T-cell (primary cell): ENCODE data around the gene FSTL4. TPM values are rescaled to one million over a fixed set of nuclear protein-coding genes. Genes with fewer than 3 reads are reported as not detected.

Experiments
- ATAC-seq, 4 experiments: fragments of 200-7000 bp in 3 of 4; fragments of 150-1000 bp in 1 of 4; cut with Tn5 transposase; replicated peaks in 1 of 4; 1 replicate in 3 of 4; 2 replicates in 1 of 4; pipeline ENCODE4 v1.10.0; 2021; ENCODE audit warnings: moderate library complexity in 3 of 4, mild to moderate bottlenecking in 2 of 4, moderate number of reproducible peaks in 1 of 4
- CTCF ChIA-PET, 2 donors: fragments of 300-600 bp; sonication (Branson Sonifier 250); formaldehyde crosslinking; loops; one replicate each; lab custom pipeline; 2022; ENCODE audit warnings: antibody characterized with exemption in 2 of 2; lab: Charles Lee
- POLR2A ChIA-PET, 2 donors: fragments of 300-600 bp; sonication (Branson Sonifier 250); formaldehyde crosslinking; loops; one replicate each; lab custom pipeline; 2022; ENCODE audit warnings: antibody characterized with exemption in 2 of 2; lab: Charles Lee
- DNase-seq, 35 experiments: peaks; one replicate each; pipeline versions ENCODE4 v3.0.0 to v3.0.0-alpha.2; 2013 to 2023
- H3K27ac ChIP-seq: one replicate; pipeline ENCODE4 v1.5.1; 2013; ENCODE audit warnings: low read length
- H3K27me3 ChIP-seq, 2 experiments: replicated peaks in 1 of 2; 1 replicate in 1 of 2; 2 replicates in 1 of 2; pipeline versions ENCODE4 v1.6.1 to v1.7.0; 2013; ENCODE audit warnings: low read length in 1 of 2, mixed read lengths in 1 of 2; ENCODE audit not compliant: control insufficient read depth in 2 of 2, insufficient read depth in 2 of 2; ENCODE audit errors: extremely low read depth in 1 of 2
- H3K36me3 ChIP-seq, 2 donors: 1 replicate in 1 of 2; 2 replicates in 1 of 2; pipeline versions ENCODE4 v1.6.1 to v1.7.0; 2013; ENCODE audit warnings: low read length in 1 of 2; ENCODE audit not compliant: control insufficient read depth in 2 of 2, insufficient read depth in 1 of 2; ENCODE audit errors: extremely low read depth in 1 of 2
- H3K4me1 ChIP-seq, 2 experiments: 1 replicate in 1 of 2; 2 replicates in 1 of 2; pipeline versions ENCODE4 v1.6.1 to v1.7.0; 2013; ENCODE audit warnings: low read length in 2 of 2, mixed read lengths in 1 of 2; ENCODE audit not compliant: insufficient read depth in 2 of 2, control insufficient read depth in 1 of 2; ENCODE audit errors: extremely low read depth in 1 of 2
- H3K4me3 ChIP-seq, 2 donors: 1 replicate in 1 of 2; 2 replicates in 1 of 2; pipeline versions ENCODE4 v1.5.1 to v1.7.0; 2013; ENCODE audit warnings: mild to moderate bottlenecking in 2 of 2, low read length in 1 of 2, moderate library complexity in 1 of 2; ENCODE audit not compliant: control insufficient read depth in 1 of 2; ENCODE audit errors: extremely low read depth in 1 of 2
- H3K9me3 ChIP-seq: 2 replicates; pipeline ENCODE4 v1.7.0; 2013
- H3K27ac Mint-ChIP-seq, 2 donors: one replicate each; pipeline ENCODE4 v1.8.0; 2020 to 2021; ENCODE audit warnings: mild to moderate bottlenecking in 2 of 2, mixed read lengths in 2 of 2
- H3K27me3 Mint-ChIP-seq, 2 donors: one replicate each; pipeline ENCODE4 v1.8.0; 2021 to 2022; ENCODE audit warnings: mixed read lengths in 2 of 2
- H3K36me3 Mint-ChIP-seq: one replicate; pipeline ENCODE4 v1.8.0; 2021; ENCODE audit warnings: mixed read lengths
- H3K4me1 Mint-ChIP-seq, 3 donors: one replicate each; pipeline ENCODE4 v1.8.0; 2020 to 2022; ENCODE audit warnings: mixed read lengths in 3 of 3, mild to moderate bottlenecking in 1 of 3
- H3K4me3 Mint-ChIP-seq, 3 donors: one replicate each; pipeline ENCODE4 v1.8.0; 2020 to 2022; ENCODE audit warnings: mild to moderate bottlenecking in 3 of 3, mixed read lengths in 3 of 3, moderate library complexity in 3 of 3
- H3K9me3 Mint-ChIP-seq, 3 donors: one replicate each; pipeline ENCODE4 v1.8.0; 2020 to 2022; ENCODE audit warnings: mixed read lengths in 3 of 3
- WGBS: methylation state at CpG from one replicate; pipeline ENCODE4 v1.1.5; 2013; ENCODE audit warnings: missing lambda C conversion rate; ENCODE audit not compliant: insufficient coverage; 5-methylcytosine and 5-hydroxymethylcytosine counted together
- total RNA-seq, 35 experiments: library from RNA in 6 of 35; stranded (reverse) in 6 of 35; fragments of 120-200 nt in 1 of 35; gene quantifications; one replicate each; pipeline versions ENCODE4 v1.2.1 to v1.2.4 and lab custom pipeline; 2013 to 2026

The FSTL4 gene
- total RNA-seq, 5 donors from 2014 or later (not counting 1 experiment from before 2014, with no cell fraction given) = 1.6 TPM; not detected in 3

GRCh38 chr5:133373121-133373870 lies 239.0 kb downstream of the FSTL4 start:
- POLR2A ChIA-PET = no interaction called here
- Histone ChIP-seq H3K27ac (no peak overlapping the region), H3K4me3 (no peak overlapping the region), H3K9me3 (no peaks in the 10 kb centered on the region), H3K27me3 (peaks cover 0 to 33% of the 10 kb centered on the region in 2 experiments), H3K4me1 (no peaks in the 10 kb centered on the region), H3K36me3 (no peaks in the 10 kb centered on the region)
- H3K36me3 Mint-ChIP-seq = no peaks in the 10 kb centered on the region
- H3K9me3 Mint-ChIP-seq = peaks cover 12 to 26% (median 21%) of the 10 kb centered on the region in 3 donors
- H3K27me3 Mint-ChIP-seq = peaks cover 13 to 31% of the 10 kb centered on the region in 2 donors
- ATAC-seq (no peak), DNase-seq (no peak)
- WGBS = no CpG with 5 or more reads among the region's 5 CpGs
- no peak overlapping the region for H3K4me3 Mint-ChIP-seq
- H3K4me1 Mint-ChIP-seq = peaks cover 0 to 6% (median 0%) of the 10 kb centered on the region in 3 donors
- CTCF ChIA-PET = no interaction called here
- no peak overlapping the region for H3K27ac Mint-ChIP-seq

DNA sequence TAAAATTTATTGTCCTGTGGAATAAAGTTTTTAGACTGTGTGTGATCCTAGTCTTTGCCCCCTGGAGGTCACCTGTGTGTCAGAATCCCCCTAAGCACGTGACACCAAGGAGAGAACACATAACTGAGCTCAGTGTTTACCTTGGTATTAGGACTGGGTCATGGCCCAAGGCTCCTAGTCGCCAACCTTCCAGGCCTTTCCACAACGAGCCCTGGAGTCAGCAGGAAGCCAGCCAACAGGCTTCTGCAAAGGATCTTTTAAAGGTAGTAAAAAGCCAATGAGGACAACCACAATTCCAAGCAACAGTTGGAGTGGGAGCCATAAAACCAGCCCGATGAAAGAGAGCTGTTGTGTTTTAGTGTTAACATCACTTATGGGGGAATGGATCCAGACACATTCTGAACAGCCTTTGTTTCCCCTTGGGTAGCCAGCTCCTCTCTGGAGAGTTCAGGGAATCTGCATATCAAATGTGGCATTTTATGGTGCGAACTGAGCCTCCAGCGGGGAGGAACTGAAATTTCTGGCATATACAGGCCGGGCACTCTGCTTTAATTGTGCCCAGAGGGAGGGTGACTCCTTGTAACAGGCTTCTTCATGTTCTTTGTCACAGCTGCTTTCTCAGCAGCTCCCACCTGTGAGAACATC lies 239.9 kb downstream of the FSTL4 start:
- no peaks in the 10 kb centered on the region for H3K36me3 ChIP-seq
- H3K9me3 ChIP-seq = no peaks in the 10 kb centered on the region
- peaks cover 13 to 30% of the 10 kb centered on the region in 2 donors for H3K27me3 Mint-ChIP-seq
- peaks cover 0 to 34% of the 10 kb centered on the region in 2 experiments for H3K27me3 ChIP-seq
- no peaks in the 10 kb centered on the region for H3K36me3 Mint-ChIP-seq
- peaks cover 7 to 20% (median 16%) of the 10 kb centered on the region in 3 donors for H3K9me3 Mint-ChIP-seq
- DNase-seq (no peak), ATAC-seq (no peak)
- POLR2A ChIA-PET = no interaction called here
- CTCF ChIA-PET = no interaction called here
- H3K4me3 Mint-ChIP-seq = no peak overlapping the region
- H3K27ac ChIP-seq = no peak overlapping the region
- peak overlapping the region in 1 of 2 donors; percentile 71 for H3K27ac Mint-ChIP-seq
- H3K4me3 ChIP-seq = no peak overlapping the region
- 81% methylated on average over 3 of the region's 7 CpGs for WGBS
- no peaks in the 10 kb centered on the region for H3K4me1 ChIP-seq
- peaks cover 0 to 6% (median 0%) of the 10 kb centered on the region in 3 donors for H3K4me1 Mint-ChIP-seq

- H3K27ac Mint-ChIP-seq = no peak overlapping the region
Measured at GRCh38 chr5:133371371-133372155, 240.8 kb downstream of the FSTL4 start.

DNA sequence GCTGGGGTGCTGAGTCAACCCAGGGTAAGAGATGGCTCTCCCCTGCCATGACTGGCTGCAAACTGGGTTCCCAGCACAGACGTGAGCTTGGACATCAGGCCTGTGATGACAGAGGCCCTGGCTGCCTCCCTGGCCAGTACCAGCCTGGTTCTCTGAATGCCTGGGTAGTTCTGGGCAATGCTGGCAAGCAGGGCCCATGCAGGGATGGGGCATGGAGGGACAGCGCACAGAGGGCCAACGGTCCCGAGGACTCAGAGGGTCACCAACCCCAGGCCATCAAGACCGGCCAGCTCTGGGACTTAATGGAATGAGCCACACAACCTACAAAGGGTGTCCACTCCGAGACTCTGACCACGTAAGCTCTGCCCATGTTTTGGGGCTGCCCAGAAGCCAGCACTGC lies 241.4 kb downstream of the FSTL4 start:
- ChIA-PET CTCF (no interaction called here), POLR2A (no interaction called here)
- Mint-ChIP-seq H3K9me3 (peaks cover 0 to 8% (median 7%) of the 10 kb centered on the region in 3 donors), H3K4me1 (peaks cover 0 to 6% (median 0%) of the 10 kb centered on the region in 3 donors), H3K4me3 (no peak overlapping the region), H3K36me3 (no peaks in the 10 kb centered on the region), H3K27ac (no peak overlapping the region), H3K27me3 (peaks cover 9 to 24% of the 10 kb centered on the region in 2 donors)
- Histone ChIP-seq H3K27me3 (peaks cover 0 to 36% of the 10 kb centered on the region in 2 experiments), H3K4me1 (no peaks in the 10 kb centered on the region), H3K4me3 (no peak overlapping the region), H3K36me3 (no peaks in the 10 kb centered on the region), H3K27ac (no peak overlapping the region), H3K9me3 (no peaks in the 10 kb centered on the region)
- WGBS = 89% methylated on average over 5 of the region's 7 CpGs
- ATAC-seq = no peak
- no peak for DNase-seq

More at GRCh38 chr5:133371371-133372155, 240.8 kb downstream of the FSTL4 start:
- no peaks in the 10 kb centered on the region for H3K9me3 ChIP-seq
- peaks cover 0 to 6% (median 0%) of the 10 kb centered on the region in 3 donors for H3K4me1 Mint-ChIP-seq
- no peak for DNase-seq
- peaks cover 0 to 36% of the 10 kb centered on the region in 2 experiments for H3K27me3 ChIP-seq
- no peak overlapping the region for H3K4me3 Mint-ChIP-seq
- ATAC-seq = no peak
- H3K9me3 Mint-ChIP-seq = peaks cover 0 to 13% (median 9%) of the 10 kb centered on the region in 3 donors
- ChIA-PET CTCF (interaction anchor here in 1 of 2 donors (0.6 kb wide), 1 partner anchor 33 kb away, joined by 3 read pairs; no protein-coding TSS in a partner anchor), POLR2A (no interaction called here)
- H3K27me3 Mint-ChIP-seq = peaks cover 13 to 24% of the 10 kb centered on the region in 2 donors
- WGBS = 93% methylated on average over 11 of the region's 15 CpGs
- H3K4me1 ChIP-seq = no peaks in the 10 kb centered on the region
- H3K36me3 Mint-ChIP-seq = no peaks in the 10 kb centered on the region
- no peaks in the 10 kb centered on the region for H3K36me3 ChIP-seq
- no peak overlapping the region for H3K27ac ChIP-seq
- no peak overlapping the region for H3K4me3 ChIP-seq

- H3K4me1 Mint-ChIP-seq = peaks cover 0 to 6% (median 0%) of the 10 kb centered on the region in 3 donors
- DNase-seq (no peak), ATAC-seq (no peak)
- no peaks in the 10 kb centered on the region for H3K36me3 Mint-ChIP-seq
- Histone ChIP-seq H3K36me3 (no peaks in the 10 kb centered on the region), H3K4me1 (no peaks in the 10 kb centered on the region), H3K27ac (no peak overlapping the region), H3K27me3 (peaks cover 0 to 36% of the 10 kb centered on the region in 2 experiments), H3K9me3 (no peaks in the 10 kb centered on the region), H3K4me3 (no peak overlapping the region)
- H3K4me3 Mint-ChIP-seq = no peak overlapping the region
- WGBS = 50% methylated on average over 8 of the region's 8 CpGs
- CTCF ChIA-PET = no interaction called here
- H3K27ac Mint-ChIP-seq = no peak overlapping the region
- peaks cover 0 to 7% (median 4%) of the 10 kb centered on the region in 3 donors for H3K9me3 Mint-ChIP-seq
- POLR2A ChIA-PET = no interaction called here
- peaks cover 4 to 22% of the 10 kb centered on the region in 2 donors for H3K27me3 Mint-ChIP-seq
Measured at GRCh38 chr5:133370036-133370831, 242.1 kb downstream of the FSTL4 start.
